Esophagus muscularis mucosa (tissue), 4 donors: ENCODE measurements around the gene KPNA1. TPM values are rescaled to one million over a fixed set of nuclear protein-coding genes. Genes with fewer than 3 reads are reported as not detected.

Experiments used
- DNase-seq: peaks from one replicate; pipeline ENCODE4 v3.0.0-alpha.2; 2017; ENCODE audit errors: extremely low spot score
- H3K27ac ChIP-seq, 4 donors: fragments of 200-600 bp; sonication (generic); replicated peaks in 1 of 4; 1 replicate in 3 of 4; 2 replicates in 1 of 4; pipeline ENCODE4 v1.5.1; 2016 to 2019; ENCODE audit warnings: mild to moderate bottlenecking in 1 of 4
- H3K27me3 ChIP-seq, 4 donors: fragments of 200-600 bp; sonication (generic); one replicate each; pipeline versions ENCODE4 v1.5.1 to v1.6.0; 2016 to 2019
- H3K36me3 ChIP-seq, 4 donors: fragments of 200-600 bp; sonication (generic); one replicate each; pipeline ENCODE4 v1.5.1; 2016 to 2019
- H3K4me1 ChIP-seq, 4 donors: fragments of 200-600 bp; sonication (generic); one replicate each; pipeline ENCODE4 v1.5.1; 2016 to 2019
- H3K4me3 ChIP-seq, 4 donors: fragments of 200-600 bp; sonication (generic); 1 replicate in 2 of 4; 2 replicates in 2 of 4; pipeline ENCODE4 v1.5.1; 2016 to 2019; ENCODE audit warnings: mild to moderate bottlenecking in 4 of 4, moderate library complexity in 1 of 4
- H3K9me3 ChIP-seq, 4 donors: fragments of 200-600 bp; sonication (generic); 1 replicate in 3 of 4; 2 replicates in 1 of 4; pipeline ENCODE4 v1.5.1; 2016 to 2019
- EP300 ChIP-seq: sonication (generic); formaldehyde crosslinking; IDR thresholded peaks from one replicate; pipeline ENCODE4 v1.6.1; 2017; ENCODE audit warnings: antibody characterized with exemption
- POLR2A ChIP-seq: fragments of 450-650 bp; IDR thresholded peaks from one replicate; pipeline ENCODE4 v1.6.1; 2017; ENCODE audit warnings: antibody characterized with exemption, moderate library complexity, mild to moderate bottlenecking, low read depth
- POLR2AphosphoS5 ChIP-seq, 2 donors: sonication (generic); formaldehyde crosslinking; IDR thresholded peaks; one replicate each; pipeline ENCODE4 v1.6.1; 2017; ENCODE audit warnings: antibody characterized with exemption in 2 of 2
- WGBS: methylation state at CpG from one replicate; pipeline ENCODE4 v1.1.5; 2018; 5-methylcytosine and 5-hydroxymethylcytosine counted together
- intact Hi-C: fragments of 100-400 bp; cut with DNase I; formaldehyde crosslinking; loops from one replicate; pipeline ENCODE4 v1.15.1; 2023
- small RNA-seq, 3 donors: library from RNA; depleted of rRNA; stranded (forward); fragments of <200 nt; gene quantifications; one replicate each; pipeline ENCODE3, GENCODE V24; 2016
- total RNA-seq, 4 donors: library from RNA; depleted of rRNA; stranded (reverse); fragments of >200 nt; gene quantifications; one replicate each; pipeline versions ENCODE4 v1.1.0 to v1.2.1, GENCODE V29; 2016
- TF ChIP-seq, protein P1 (sequence below), 3 experiments: fragments of 200-600 bp in 2 of 3; fragments of 450-650 bp in 1 of 3; sonication (generic) in 2 of 3; IDR thresholded peaks; one replicate each; pipeline ENCODE4 v1.5.1; 2017 to 2019; ENCODE audit warnings: antibody characterized with exemption in 3 of 3, mild to moderate bottlenecking in 2 of 3, moderate library complexity in 1 of 3

KPNA1 gene
- total RNA-seq, 4 donors from 2014 or later = 28.2 to 47.4 (median 45.3) TPM

GRCh38 chr3:122382888-122383666, 131.7 kb downstream of the KPNA1 start, which contains the start of gene MIX23:
Gene MIX23, minus strand, starts transcription at chr3:122383231. Its CDS starts 7 bp downstream, at chr3:122383224.
- Histone ChIP-seq H3K27me3 (no peaks in the 10 kb centered on the region), H3K4me3 (peak within 1 kb of the TSS; percentile 68 to 85 (median 74)), H3K4me1 (peaks cover 18 to 33% (median 29%) of the 10 kb centered on the region in 4 donors), H3K9me3 (no peaks in the 10 kb centered on the region), H3K36me3 (peaks cover 0 to 14% (median 4%) of the 10 kb centered on the region in 4 donors), H3K27ac (peak within 1 kb of the TSS; percentile 89 to 94 (median 92))
- WGBS = under 1% methylated on average over 31 of the region's 31 CpGs
- DNase-seq = peak; percentile 96
- intact Hi-C loops = no loop called here
- TF ChIP-seq POLR2A (no peak), POLR2AphosphoS5 (IDR thresholded peaks at IDR 0.05) (peak; percentile 72 to 86), EP300 (peak; percentile 19)

DNA sequence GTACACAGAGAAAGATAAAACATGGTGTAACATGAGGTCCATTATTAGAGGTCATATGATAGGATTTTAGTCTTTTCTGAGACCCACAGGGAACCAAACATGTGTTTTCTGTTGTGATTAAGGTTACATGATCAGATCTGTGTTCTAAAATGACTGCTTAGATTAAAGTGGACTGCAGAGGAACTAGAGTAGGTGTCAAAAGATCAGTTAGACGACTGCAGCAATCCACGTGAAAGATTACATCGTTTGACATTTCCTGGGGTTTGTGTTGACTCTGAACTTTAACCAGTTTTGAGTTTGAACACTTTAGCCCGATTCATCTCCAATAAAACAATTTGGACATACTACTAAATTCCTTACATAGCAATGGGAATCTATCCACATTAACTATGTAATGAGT, 136.8 kb downstream of the KPNA1 start:
- TF ChIP-seq, protein P1, sequence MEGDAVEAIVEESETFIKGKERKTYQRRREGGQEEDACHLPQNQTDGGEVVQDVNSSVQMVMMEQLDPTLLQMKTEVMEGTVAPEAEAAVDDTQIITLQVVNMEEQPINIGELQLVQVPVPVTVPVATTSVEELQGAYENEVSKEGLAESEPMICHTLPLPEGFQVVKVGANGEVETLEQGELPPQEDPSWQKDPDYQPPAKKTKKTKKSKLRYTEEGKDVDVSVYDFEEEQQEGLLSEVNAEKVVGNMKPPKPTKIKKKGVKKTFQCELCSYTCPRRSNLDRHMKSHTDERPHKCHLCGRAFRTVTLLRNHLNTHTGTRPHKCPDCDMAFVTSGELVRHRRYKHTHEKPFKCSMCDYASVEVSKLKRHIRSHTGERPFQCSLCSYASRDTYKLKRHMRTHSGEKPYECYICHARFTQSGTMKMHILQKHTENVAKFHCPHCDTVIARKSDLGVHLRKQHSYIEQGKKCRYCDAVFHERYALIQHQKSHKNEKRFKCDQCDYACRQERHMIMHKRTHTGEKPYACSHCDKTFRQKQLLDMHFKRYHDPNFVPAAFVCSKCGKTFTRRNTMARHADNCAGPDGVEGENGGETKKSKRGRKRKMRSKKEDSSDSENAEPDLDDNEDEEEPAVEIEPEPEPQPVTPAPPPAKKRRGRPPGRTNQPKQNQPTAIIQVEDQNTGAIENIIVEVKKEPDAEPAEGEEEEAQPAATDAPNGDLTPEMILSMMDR (IDR thresholded peaks at IDR 0.05) = no peak
- TF ChIP-seq POLR2A = no peak
- TF ChIP-seq EP300 = no peak
- TF ChIP-seq POLR2AphosphoS5 (IDR thresholded peaks at IDR 0.05) = no peak
- intact Hi-C loops = no loop called here
- H3K9me3 ChIP-seq = no peaks in the 10 kb centered on the region
- peaks cover 8 to 10% (median 10%) of the 10 kb centered on the region in 4 donors for H3K4me1 ChIP-seq
- H3K4me3 ChIP-seq = no peak overlapping the region
- no peaks in the 10 kb centered on the region for H3K27me3 ChIP-seq
- H3K27ac ChIP-seq = no peak overlapping the region
- 77% methylated on average over 4 of the region's 4 CpGs for WGBS
- no peak for DNase-seq
- H3K36me3 ChIP-seq = peaks cover 0 to 17% (median 7%) of the 10 kb centered on the region in 4 donors

DNA sequence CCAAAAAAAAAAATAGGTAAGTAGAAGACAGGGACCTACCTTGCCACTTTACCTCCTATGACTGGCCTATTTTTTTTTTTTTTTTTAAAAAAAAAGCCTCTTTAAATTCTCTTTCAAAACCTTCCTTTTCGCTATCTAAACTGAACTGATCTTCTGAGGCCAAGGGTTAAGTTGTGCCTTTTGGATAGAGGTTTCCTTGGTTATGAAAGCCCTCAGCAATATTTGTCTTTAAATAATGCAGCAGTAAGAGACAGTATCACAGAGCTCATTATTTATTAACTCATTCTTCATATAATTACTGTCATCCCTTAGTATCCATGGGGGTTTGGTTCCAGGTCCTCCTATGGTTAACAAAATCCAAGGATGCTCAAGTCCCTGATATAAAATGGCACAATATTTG, 140.7 kb downstream of the KPNA1 start:
- H3K27ac ChIP-seq = no peak overlapping the region
- DNase-seq = no peak
- no peaks in the 10 kb centered on the region for H3K4me1 ChIP-seq
- no peaks in the 10 kb centered on the region for H3K27me3 ChIP-seq
- 90% methylated on average over 1 of the region's 1 CpG for WGBS
- H3K9me3 ChIP-seq = no peaks in the 10 kb centered on the region
- no peak overlapping the region for H3K4me3 ChIP-seq
- intact Hi-C loops = no loop called here
- TF ChIP-seq EP300 (no peak), POLR2A (no peak), POLR2AphosphoS5 (IDR thresholded peaks at IDR 0.05) (no peak)
- TF ChIP-seq, protein P1 (IDR thresholded peaks at IDR 0.05) = no peak
- H3K36me3 ChIP-seq = peaks cover 7 to 35% (median 16%) of the 10 kb centered on the region in 4 donors

Small RNAs within 50 kb of the gene (small RNA-seq; reads per million reads assigned to genes)
- gene AC083798.1 (0 reads per million in 3 donors), gene AC096861.1 (0 reads per million in 3 donors)

Other genes starting within 250 kb of the KPNA1 start
- 1 to 10 TPM; 1.3 to 3.5 (median 2.4) TPM for gene CSTA, start 189.7 kb downstream of the KPNA1 start, total RNA-seq
- 10 to 100 TPM in 3 of 4 donors, 1 to 10 TPM in 1; 6.4 to 21.6 (median 12.7) TPM for gene MIX23, start 131.7 kb downstream of the KPNA1 start, total RNA-seq
- gene FAM162A, start 130.8 kb downstream of the KPNA1 start, total RNA-seq = 10 to 100 TPM; 28.2 to 42.7 (median 32.6) TPM
- 1 to 10 TPM; 2.5 to 3.3 (median 3.0) TPM for gene WDR5B, start 98.9 kb downstream of the KPNA1 start, total RNA-seq
- gene PARP9, start 49.4 kb upstream of the KPNA1 start, total RNA-seq = 10 to 100 TPM; 16.7 to 24.0 (median 21.3) TPM
- gene DTX3L, start 49.4 kb upstream of the KPNA1 start, total RNA-seq = 10 to 100 TPM; 21.6 to 33.5 (median 21.8) TPM
- 1 to 10 TPM in 1 of 4 donors, under 1 TPM in 3; 0.39 to 2.3 (median 0.65) TPM for gene PARP15, start 62.7 kb upstream of the KPNA1 start, total RNA-seq
- 10 to 100 TPM; 21.4 to 34.1 (median 22.5) TPM for gene PARP14, start 165.9 kb upstream of the KPNA1 start, total RNA-seq